Panc1 (cell line): Measurements from ENCODE around the gene SPATA17. TPM values are rescaled to one million over a fixed set of nuclear protein-coding genes. Genes with fewer than 3 reads are reported as not detected.

ENCODE experiments used
- ATAC-seq: fragments of 200-7000 bp; cut with Tn5 transposase; 2 replicates; pipeline ENCODE4 v1.9.1; 2020; ENCODE audit warnings: mild to moderate bottlenecking, moderate library complexity
- BruUV-seq: library from RNA; stranded (reverse); fragments of 400-500 nt; replicated peaks from 2 replicates; lab custom pipeline; 2021; lab: Mats Ljungman, UMichigan
- CTCF ChIA-PET: fragments of 300-600 bp; sonication (Branson Sonifier 250); formaldehyde crosslinking; loops from one replicate; lab custom pipeline; 2022; ENCODE audit warnings: antibody characterized with exemption; lab: Charles Lee
- POLR2A ChIA-PET: fragments of 300-600 bp; sonication (Branson Sonifier 250); formaldehyde crosslinking; loops from one replicate; lab custom pipeline; 2022; ENCODE audit warnings: antibody characterized with exemption; lab: Charles Lee
- DNase-seq: peaks from one replicate; pipeline ENCODE4 v3.0.0-alpha.2; 2010; ENCODE audit warnings: low read depth, low spot score
- H3K27ac ChIP-seq: 2 replicates; pipeline ENCODE4 v1.5.1; 2011; ENCODE audit warnings: mild to moderate bottlenecking, low read length, inconsistent platforms
- H3K27me3 ChIP-seq: fragments of 200-500 bp; sonication (Bioruptor generic); 2 replicates; pipeline ENCODE4 v1.6.0; 2014; ENCODE audit warnings: low read length, inconsistent platforms; ENCODE audit not compliant: control insufficient read depth, insufficient read depth
- H3K36me3 ChIP-seq: fragments of 200-500 bp; sonication (Bioruptor generic); 2 replicates; pipeline ENCODE4 v1.5.1; 2014; ENCODE audit warnings: inconsistent platforms, mild to moderate bottlenecking, low read length, moderate library complexity; ENCODE audit not compliant: control insufficient read depth, insufficient read depth
- H3K4me1 ChIP-seq: 2 replicates; pipeline ENCODE4 v1.5.1; 2011; ENCODE audit warnings: inconsistent platforms, mild to moderate bottlenecking, low read length, moderate library complexity; ENCODE audit not compliant: control insufficient read depth, insufficient read depth
- H3K4me3 ChIP-seq, 2 experiments: 2 replicates each; pipeline ENCODE4 v1.5.1; 2011 to 2012; ENCODE audit warnings: low read depth in 2 of 2, low read length in 2 of 2, mild to moderate bottlenecking in 2 of 2, inconsistent platforms in 1 of 2, moderate library complexity in 1 of 2
- H3K9me3 ChIP-seq: fragments of 200-500 bp; sonication (Bioruptor generic); 2 replicates; pipeline ENCODE4 v1.5.1; 2014; ENCODE audit warnings: low read depth, mild to moderate bottlenecking, inconsistent platforms, low read length, moderate library complexity; ENCODE audit not compliant: control insufficient read depth, insufficient read depth
- CTCF ChIP-seq: fragments of 450-650 bp; IDR thresholded peaks from 2 replicates; pipeline ENCODE4 v1.5.1; 2017; ENCODE audit warnings: mild to moderate bottlenecking
- POLR2AphosphoS5 ChIP-seq: IDR thresholded peaks from 2 replicates; pipeline ENCODE4 v1.6.1; 2012; ENCODE audit warnings: mild to moderate bottlenecking, low read depth, low read length, moderate library complexity
- REST ChIP-seq, 2 experiments: IDR thresholded peaks; 2 replicates each; pipeline ENCODE4 v1.6.1; 2011 to 2012; ENCODE audit warnings: low read depth in 2 of 2, control low read depth in 1 of 2, low read length in 1 of 2, mild to moderate bottlenecking in 1 of 2, moderate library complexity in 1 of 2; ENCODE audit not compliant: insufficient read depth in 1 of 2
- SIN3A ChIP-seq: IDR thresholded peaks from 2 replicates; pipeline ENCODE4 v1.6.1; 2012; ENCODE audit warnings: low read depth, mild to moderate bottlenecking, low read length, moderate library complexity, borderline replicate concordance; ENCODE audit not compliant: insufficient read depth
- TCF7L2 ChIP-seq: IDR thresholded peaks from 2 replicates; pipeline ENCODE4 v1.6.1; 2011; ENCODE audit warnings: mild to moderate bottlenecking, low read depth, low read length, inconsistent platforms
- in situ Hi-C: cut with HindIII; loops from 2 replicates; pipeline ENCODE4 v1.10.0; 2016; ENCODE audit warnings: low sequenced_read_pairs, low pct_unique_long_range_greater_than_20kb
- intact Hi-C: fragments of 100-400 bp; cut with micrococcal nuclease; formaldehyde crosslinking; loops from one replicate; pipeline ENCODE4 v1.10.0; 2022; ENCODE audit not compliant: unreplicated experiment
- total RNA-seq: library from RNA; stranded (reverse); gene quantifications from one replicate; pipeline ENCODE4 v1.2.1, GENCODE V29; 2021; ENCODE audit not compliant: unreplicated experiment

The SPATA17 gene
- total RNA-seq, 1 experiment from 2014 or later = 0.51 TPM

- no TSS peak for BruUV-seq
- no peak for ATAC-seq
Observed at GRCh38 chr1:217620814-217621213, 10.3 kb upstream of the SPATA17 start.

GRCh38 chr1:217622042-217622441 lies 9.1 kb upstream of the SPATA17 start:
- POLR2A ChIA-PET = interaction anchor here (1.0 kb wide), 1 partner anchor 9 kb away, joined by 4 read pairs; the partner anchor contains the start of genes GPATCH2 and SPATA17
- H3K4me1 ChIP-seq = no peaks in the 10 kb centered on the region
- CTCF ChIA-PET = no interaction called here
- ATAC-seq (no peak), DNase-seq (no peak)
- peaks cover 11% of the 10 kb centered on the region for H3K36me3 ChIP-seq
- TF ChIP-seq POLR2AphosphoS5 (no peak), CTCF (no peak), SIN3A (no peak)
- no peak overlapping the region for H3K27ac ChIP-seq
- in situ Hi-C loops (no loop called here), intact Hi-C loops (no loop called here)
- no peaks in the 10 kb centered on the region for H3K9me3 ChIP-seq
- no peak overlapping the region for H3K4me3 ChIP-seq
- BruUV-seq = no TSS peak
- no peaks in the 10 kb centered on the region for H3K27me3 ChIP-seq

More at GRCh38 chr1:217620814-217621213, 10.3 kb upstream of the SPATA17 start:
- no peaks in the 10 kb centered on the region for H3K9me3 ChIP-seq
- no peak overlapping the region for H3K27ac ChIP-seq
- no peaks in the 10 kb centered on the region for H3K4me1 ChIP-seq
- TF ChIP-seq CTCF = no peak
- TF ChIP-seq POLR2AphosphoS5 = no peak
- TF ChIP-seq SIN3A = no peak
- no peak for TF ChIP-seq TCF7L2
- no peak for TF ChIP-seq REST (IDR thresholded peaks at IDR 0.05; ENCODE audit: insufficient read depth in 1 of 2, low read depth in 2 of 2, low read length in 1 of 2)
- ChIA-PET CTCF (no interaction called here), POLR2A (no interaction called here)
- intact Hi-C loops = no loop called here
- no peaks in the 10 kb centered on the region for H3K27me3 ChIP-seq
- in situ Hi-C loops = no loop called here
- no peak for DNase-seq
- peaks cover 11% of the 10 kb centered on the region for H3K36me3 ChIP-seq
- no peak overlapping the region for H3K4me3 ChIP-seq
